ENCODE results near the gene ABLIM2. TPM values are rescaled to one million over a fixed set of nuclear protein-coding genes. Genes with fewer than 3 reads are reported as not detected.

ABLIM2 gene
- total and polyA plus RNA-seq, 2 of the 13 experiments (the other 11 are each of a cell fraction or from before 2014, with no cell fraction given) = 0.20 to 0.37 TPM

DNA sequence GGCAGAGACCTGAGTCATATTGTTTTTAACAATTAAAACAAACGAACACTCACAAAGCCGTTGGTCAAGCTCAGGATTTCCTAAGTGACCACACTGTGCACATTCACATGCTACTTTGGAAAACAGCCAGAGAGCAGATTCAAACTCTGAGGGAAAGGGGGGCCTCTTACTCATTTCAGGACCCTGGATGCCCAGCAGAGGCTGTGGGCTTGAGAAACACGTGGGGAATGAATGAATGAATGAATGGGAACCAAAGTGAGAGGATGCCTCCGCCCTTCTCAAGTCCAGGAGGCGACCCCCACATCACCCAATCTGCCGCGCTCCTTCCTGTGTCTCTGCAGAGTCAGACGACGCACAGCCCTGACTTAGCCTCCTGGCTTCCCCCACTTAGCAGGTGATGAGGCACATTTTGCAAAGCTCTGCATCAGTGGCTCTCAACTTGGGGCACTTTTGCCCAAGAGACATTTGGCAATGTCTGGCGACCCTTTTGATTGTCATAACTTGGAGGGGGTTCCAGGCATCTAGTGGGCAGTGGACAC is 76.0 kb downstream of the ABLIM2 start:
- in situ Hi-C loops (cut with HindIII; ENCODE audit: extremely low pct_ligation_motif_present, low pct_unique_long_range_greater_than_20kb) (no loop called here), intact Hi-C loops (cut with micrococcal nuclease; ENCODE audit: unreplicated experiment) (no loop called here)
- ATAC-seq (no peak), DNase-seq (ENCODE audit: low spot score) (no peak), FAIRE-seq (no peak)
- ChIA-PET POLR2A (no interaction called here), CTCF (ENCODE audit: low intra/inter-chr PET ratio, low total read pairs) (no interaction called here)
- Histone ChIP-seq H3K9me3 (ENCODE audit: low read length) (no peaks in the 10 kb centered on the region), H3K36me3 (replicated peaks in 1 of 2; ENCODE audit: control insufficient read depth in 1 of 2, insufficient read depth in 2 of 2, low read length in 2 of 2) (no peaks in the 10 kb centered on the region), H3K9ac (ENCODE audit: insufficient read depth, low read depth, low read length) (no peak overlapping the region), H3K79me2 (ENCODE audit: insufficient read depth, low read length) (no peaks in the 10 kb centered on the region), H3K27ac (ENCODE audit: extremely low read length, insufficient read depth, low read length) (no peak overlapping the region), H3K4me2 (ENCODE audit: low read depth, low read length) (no peak overlapping the region), H3K4me3 (replicated peaks in 1 of 3; ENCODE audit: insufficient read depth in 1 of 3, low read depth in 2 of 3, low read length in 3 of 3) (no peak overlapping the region), H3K4me1 (ENCODE audit: insufficient read depth, low read length) (no peaks in the 10 kb centered on the region), H3K27me3 (ENCODE audit: control insufficient read depth in 1 of 2, insufficient read depth in 2 of 2, low read length in 2 of 2) (peaks cover 13 to 66% of the 10 kb centered on the region in 2 experiments), H2AFZ (ENCODE audit: low read length) (no peak overlapping the region), H4K20me1 (ENCODE audit: insufficient read depth, low read length) (no peaks in the 10 kb centered on the region)
- BruUV-seq (replicated peaks) = no TSS peak
- TF ChIP-seq STAG1 (CRISPR knock-in tag; IDR thresholded peaks at IDR 0.05) (no peak), POLR2AphosphoS5 (IDR thresholded peaks at IDR 0.05; ENCODE audit: low read depth, low read length) (no peak), SIN3A (IDR thresholded peaks at IDR 0.05; ENCODE audit: borderline replicate concordance, low read depth, low read length) (no peak), MTF2 (CRISPR knock-in tag; IDR thresholded peaks at IDR 0.05; ENCODE audit: borderline replicate concordance) (no peak), CBX1 (IDR thresholded peaks at IDR 0.05; ENCODE audit: low read depth) (no peak), PCBP1 (IDR thresholded peaks at IDR 0.05; ENCODE audit: borderline replicate concordance, low read depth, low read length) (no peak)
- TF ChIP-seq, protein P1, sequence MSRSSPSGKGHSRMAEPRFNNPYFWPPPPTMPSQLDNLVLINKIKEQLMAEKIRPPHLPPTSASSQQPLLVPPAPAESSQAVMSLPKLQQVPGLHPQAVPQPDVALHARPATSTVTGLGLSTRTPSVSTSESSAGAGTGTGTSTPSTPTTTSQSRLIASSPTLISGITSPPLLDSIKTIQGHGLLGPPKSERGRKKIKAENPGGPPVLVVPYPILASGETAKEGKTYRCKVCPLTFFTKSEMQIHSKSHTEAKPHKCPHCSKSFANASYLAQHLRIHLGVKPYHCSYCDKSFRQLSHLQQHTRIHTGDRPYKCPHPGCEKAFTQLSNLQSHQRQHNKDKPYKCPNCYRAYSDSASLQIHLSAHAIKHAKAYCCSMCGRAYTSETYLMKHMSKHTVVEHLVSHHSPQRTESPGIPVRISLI (CRISPR knock-in tag; IDR thresholded peaks at IDR 0.05; ENCODE audit: borderline replicate concordance) = no peak
- WGBS (ENCODE audit: low lambda C conversion rate) = 34% methylated on average over 9 of the region's 10 CpGs

All from HepG2 (cell line).